NCI-H2171 (cell line): ENCODE measurements around the gene PTGES2.

Experiments used
- DNase-seq: peaks from one replicate; lab custom pipeline; 2025; lab: John Stamatoyannopoulos, UW

Gene PTGES2

GRCh38 chr9:128127568-128127989 is at the start of gene PTGES2:
PTGES2 (minus strand) TSS chr9:128127729; CDS start chr9:128127717, 12 bp downstream.
- peak; percentile 94 for DNase-seq

GRCh38 chr9:128175726-128176125 is 48.2 kb upstream of the PTGES2 start:
- DNase-seq, result no peak

DNA sequence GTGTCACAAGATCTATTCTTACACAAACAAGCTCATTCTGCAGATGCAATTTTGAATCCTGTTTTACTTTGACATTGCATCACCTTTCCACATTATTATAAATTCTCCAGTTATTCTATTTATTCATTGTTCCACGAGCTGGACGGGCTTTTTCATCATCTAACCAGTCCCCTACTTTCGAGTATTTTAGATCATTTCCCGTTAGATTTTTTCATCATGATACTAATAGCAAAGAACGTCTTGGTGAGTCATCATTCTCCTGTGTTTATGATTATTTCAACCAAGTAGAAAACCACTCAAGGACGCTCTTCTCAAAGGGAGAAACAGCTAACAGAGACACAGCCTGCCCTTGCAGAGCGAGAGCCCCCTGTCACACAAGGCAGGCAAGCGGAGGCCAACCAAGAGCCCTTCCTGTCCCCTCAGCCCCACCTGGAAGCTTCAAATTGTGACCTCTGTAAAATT is 47.6 kb upstream of the PTGES2 start:
- DNase-seq, result no peak

DNA sequence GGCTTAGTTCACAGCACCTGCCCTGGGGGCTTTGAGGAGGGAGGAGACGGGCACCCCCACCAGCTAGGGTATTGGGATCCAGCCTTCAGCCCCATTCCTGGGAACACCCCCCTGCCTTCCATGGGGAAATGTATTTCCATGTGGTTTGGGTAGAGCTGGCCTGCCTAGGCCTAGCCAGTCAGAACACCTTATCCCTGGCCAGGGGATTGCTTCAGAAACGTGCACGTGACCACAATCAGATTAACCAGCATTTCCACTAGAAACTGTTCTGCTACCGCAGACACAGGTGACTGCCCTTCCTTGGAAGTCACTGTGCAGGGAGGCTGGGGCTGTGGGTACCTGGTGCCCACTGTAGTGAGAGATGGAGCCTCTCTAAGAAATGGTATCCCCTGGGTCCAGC is 46.5 kb upstream of the PTGES2 start:
- DNase-seq, result no peak

GRCh38 chr9:128169925-128170324 is 42.4 kb upstream of the PTGES2 start:
- peak; percentile 92 for DNase-seq

GRCh38 chr9:128169492-128169891 is 42.0 kb upstream of the PTGES2 start:
- peak; percentile 62 for DNase-seq

DNA sequence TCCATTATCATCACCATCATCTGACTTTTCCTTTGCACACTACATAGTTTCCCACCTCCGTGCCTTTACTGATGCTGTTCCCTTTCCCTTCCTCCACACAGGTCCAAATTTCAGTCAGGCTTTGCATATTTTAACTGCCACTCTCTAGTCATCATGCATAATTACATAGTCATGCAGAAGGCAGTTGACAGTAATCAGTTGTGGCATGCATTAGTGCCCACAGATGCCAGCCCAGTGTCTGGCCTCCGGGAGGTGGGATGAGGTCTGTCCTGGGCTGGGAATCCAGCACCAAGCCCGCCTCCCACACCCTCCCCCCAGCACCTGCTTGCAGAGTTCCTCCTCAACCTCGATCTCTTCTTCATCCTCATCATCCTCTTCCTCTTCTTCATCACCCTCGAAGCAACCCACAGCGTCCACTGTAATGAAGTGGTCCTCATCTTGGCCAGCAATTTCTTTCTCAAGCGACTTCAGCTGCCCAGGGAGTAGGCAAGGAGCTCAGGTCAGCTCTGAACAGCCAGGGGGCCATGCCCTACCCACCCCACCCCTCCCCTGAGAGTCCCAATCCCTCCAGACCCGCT is 41.3 kb upstream of the PTGES2 start:
- no peak for DNase-seq

DNA sequence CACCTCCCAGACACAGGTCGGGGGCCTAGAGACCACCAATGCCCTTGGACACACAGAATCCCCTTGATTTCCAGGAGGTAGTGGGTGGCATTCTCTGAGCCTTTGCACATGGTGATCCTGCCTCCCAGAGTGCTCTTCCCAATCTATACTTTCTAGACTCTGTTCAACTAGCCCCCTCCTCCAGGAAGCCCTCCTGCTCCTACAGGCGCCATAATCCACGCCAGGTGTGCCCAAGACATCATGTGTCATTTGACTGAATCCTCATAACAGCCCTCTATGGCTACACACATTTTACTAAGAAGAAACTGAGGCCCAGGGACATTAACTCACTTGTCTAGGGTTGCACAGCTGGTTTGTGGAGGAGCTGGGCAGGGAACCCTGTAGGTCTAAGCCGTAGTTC is 39.7 kb upstream of the PTGES2 start:
- DNase-seq, result no peak

- no peak for DNase-seq
These were observed 38.6 kb upstream of the PTGES2 start for GRCh38 chr9:128166169-128166568.

DNA sequence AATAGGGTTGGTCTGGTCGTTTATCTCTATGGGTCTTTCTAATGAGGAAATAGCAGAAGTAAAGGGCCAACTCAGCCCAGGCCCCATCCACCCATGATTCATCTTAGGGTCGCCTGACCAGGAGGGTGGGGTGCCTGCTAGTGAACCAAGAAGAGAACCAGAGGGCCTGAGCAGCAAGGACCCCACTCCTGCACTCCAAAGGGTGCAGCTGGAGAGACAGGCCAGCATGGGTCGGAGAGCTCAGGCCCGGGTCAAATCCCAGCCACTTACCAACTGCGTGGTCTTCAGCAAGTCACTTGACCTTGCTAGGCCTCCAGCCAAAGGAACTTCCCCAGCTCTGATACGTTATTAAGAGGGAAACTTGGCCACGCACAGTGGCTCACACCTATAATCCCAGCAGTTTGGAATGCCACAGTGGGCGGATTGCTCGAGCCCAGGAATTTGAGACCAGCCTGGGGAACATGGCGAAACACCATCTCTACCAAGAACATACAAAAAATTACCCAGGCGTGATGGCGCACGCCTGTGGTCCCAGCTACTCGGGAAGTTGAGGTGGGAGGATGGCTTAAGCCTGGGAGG is 36.9 kb upstream of the PTGES2 start:
- DNase-seq, result no peak

- no peak for DNase-seq
These were observed 36.2 kb upstream of the PTGES2 start for GRCh38 chr9:128163523-128164306.

GRCh38 chr9:128163027-128163515 is 35.5 kb upstream of the PTGES2 start:
- DNase-seq, result no peak

- DNase-seq, result no peak
These were observed 34.9 kb upstream of the PTGES2 start for GRCh38 chr9:128162215-128163026.

DNA sequence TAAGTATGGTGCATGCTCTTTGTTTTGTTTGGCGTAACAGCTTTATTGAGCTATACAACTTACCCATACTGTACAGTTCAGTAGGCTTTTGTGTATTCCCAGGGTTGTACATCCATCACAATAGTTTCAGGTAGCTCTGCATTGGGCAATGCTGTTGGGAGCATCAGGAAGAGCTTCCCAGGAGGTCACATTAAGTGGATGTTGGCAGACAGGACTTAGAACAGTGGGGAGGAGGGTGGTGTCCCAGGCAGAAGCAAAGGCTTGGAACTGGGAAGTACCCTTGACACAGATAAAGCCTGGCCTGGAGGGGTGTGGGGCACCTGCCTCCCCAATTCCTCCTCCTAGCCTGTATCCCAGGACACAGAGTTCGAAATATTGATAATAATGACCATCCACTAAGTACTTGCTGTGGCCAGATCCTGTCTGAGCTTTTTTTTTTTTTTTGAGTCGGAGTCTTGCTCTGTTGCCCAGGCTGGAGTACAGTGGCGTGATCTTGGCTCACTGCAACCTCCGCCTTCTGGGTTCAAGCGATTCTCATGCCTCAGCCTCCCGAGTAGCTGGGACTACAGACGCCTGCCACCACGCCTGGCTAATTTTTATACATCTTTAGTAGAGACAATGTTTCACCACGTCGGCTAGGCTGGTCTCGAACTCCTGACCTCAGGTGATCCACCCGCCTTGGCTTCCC is 33.8 kb upstream of the PTGES2 start:
- DNase-seq, result peak; percentile 14

GRCh38 chr9:128160603-128160987 is 33.1 kb upstream of the PTGES2 start:
- DNase-seq, result peak; percentile 45

DNA sequence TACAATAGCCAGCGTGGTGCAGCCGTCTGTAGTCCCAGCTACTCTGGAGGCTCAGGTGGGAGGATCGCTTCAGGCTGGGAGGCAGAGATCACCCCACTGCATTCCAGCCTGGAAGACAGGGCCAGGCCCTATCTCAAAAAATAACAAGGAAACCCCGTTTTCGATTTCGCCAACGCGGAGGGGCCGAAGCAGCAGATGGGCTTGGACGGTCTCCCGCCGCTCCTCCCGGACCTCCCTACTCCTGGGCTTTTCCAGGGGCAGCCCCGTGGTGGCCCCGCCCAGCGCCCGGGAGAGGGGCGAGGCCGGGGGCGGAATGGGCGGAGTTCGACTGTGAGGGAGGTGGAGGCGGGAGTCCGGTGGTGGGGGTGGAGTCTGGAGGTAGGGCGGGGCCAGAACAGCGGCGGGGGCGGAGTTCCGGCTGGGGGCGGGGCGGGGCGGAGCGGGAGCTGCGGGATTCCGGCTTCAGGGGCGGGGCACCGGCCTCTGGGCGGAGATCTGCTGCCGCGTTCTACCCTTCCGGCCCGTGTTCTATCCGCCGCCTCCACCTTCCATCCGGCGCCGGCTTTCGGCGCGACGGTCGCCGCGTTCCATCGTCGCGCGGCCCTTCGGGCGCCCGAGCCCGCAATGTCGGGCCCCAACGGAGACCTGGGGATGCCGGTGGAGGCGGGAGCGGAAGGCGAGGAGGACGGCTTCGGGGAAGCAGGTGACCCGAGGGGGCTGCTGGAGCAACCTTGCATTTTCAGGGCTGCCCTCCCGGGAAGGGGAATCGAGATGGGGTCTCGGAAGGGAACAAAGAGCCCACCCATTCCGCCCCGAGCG is 32.5 kb upstream of the PTGES2 start, which contains the start of gene BBLN:
Gene BBLN (plus strand): TSS at position 482 of the 819 bp plus-strand sequence. CDS start 143 bp downstream, at position 625.
- DNase-seq, result peak; percentile 98

DNA sequence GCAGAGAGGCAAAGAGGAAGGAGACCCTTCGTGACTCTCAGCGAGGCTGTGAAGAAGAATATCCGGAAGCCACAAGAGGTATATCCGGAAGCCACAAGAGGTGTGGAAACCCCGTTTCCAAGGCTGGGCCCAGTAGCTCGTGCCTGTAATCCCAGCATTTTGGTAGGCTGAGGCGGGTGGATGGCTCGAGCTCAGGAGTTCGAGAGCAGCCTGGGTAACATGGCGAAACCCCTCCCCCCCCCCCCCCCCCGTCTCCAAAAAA is 31.9 kb upstream of the PTGES2 start:
- DNase-seq, result no peak

- no peak for DNase-seq
These were observed 28.4 kb upstream of the PTGES2 start for GRCh38 chr9:128155736-128156500.

GRCh38 chr9:128153947-128154695 is 26.6 kb upstream of the PTGES2 start:
- no peak for DNase-seq
